GM18511 (cell line): ENCODE measurements around the gene CAMSAP2.
"Not testable (repeated sequence)": the region's sequence is repeated elsewhere in the genome, so short reads cannot be mapped to it uniquely, and the experiment has no call there.

Experiments
- ATAC-seq: cut with Tn5 transposase; IDR thresholded peaks from one replicate; pipeline ENCODE4 v1.9.1; 2021; ENCODE audit warnings: mild to moderate bottlenecking, moderate library complexity; ENCODE audit not compliant: unreplicated experiment

Gene CAMSAP2

DNA sequence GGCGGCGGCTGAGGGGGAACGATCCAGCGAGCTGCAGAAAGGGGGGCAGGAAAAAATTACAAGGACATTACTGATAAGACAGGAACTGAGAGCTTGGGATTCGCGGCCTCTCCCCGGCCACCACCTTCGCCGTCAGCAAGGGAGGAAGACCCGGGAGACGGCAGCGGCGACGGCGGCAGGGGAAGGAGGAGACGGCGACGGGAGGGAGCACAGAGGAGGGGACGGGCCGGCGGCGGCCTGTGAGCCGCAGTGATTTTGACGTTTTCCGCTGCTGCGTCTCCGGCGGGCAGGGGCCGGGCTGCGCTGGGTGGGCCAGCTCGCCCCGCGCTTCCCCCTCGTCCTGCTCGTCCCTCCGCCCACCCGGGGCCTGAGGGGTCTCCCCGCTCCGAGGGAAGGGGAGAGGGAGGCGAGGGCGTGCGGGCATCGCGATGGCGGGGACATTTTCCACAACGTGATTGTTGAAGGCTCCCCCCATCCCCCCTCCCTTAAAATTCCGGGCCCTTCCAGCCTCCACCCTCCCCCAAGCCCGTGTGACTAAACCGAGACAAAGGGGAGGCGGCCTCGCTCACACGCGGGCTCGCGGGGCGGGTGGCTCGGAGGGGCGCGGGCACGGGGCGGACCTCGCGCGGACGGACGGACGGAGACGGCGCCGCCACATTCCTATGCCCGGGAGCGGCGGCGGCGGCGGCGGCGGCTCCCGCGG lies 407 bp downstream of the CAMSAP2 start:
- peak; percentile 57 for ATAC-seq

DNA sequence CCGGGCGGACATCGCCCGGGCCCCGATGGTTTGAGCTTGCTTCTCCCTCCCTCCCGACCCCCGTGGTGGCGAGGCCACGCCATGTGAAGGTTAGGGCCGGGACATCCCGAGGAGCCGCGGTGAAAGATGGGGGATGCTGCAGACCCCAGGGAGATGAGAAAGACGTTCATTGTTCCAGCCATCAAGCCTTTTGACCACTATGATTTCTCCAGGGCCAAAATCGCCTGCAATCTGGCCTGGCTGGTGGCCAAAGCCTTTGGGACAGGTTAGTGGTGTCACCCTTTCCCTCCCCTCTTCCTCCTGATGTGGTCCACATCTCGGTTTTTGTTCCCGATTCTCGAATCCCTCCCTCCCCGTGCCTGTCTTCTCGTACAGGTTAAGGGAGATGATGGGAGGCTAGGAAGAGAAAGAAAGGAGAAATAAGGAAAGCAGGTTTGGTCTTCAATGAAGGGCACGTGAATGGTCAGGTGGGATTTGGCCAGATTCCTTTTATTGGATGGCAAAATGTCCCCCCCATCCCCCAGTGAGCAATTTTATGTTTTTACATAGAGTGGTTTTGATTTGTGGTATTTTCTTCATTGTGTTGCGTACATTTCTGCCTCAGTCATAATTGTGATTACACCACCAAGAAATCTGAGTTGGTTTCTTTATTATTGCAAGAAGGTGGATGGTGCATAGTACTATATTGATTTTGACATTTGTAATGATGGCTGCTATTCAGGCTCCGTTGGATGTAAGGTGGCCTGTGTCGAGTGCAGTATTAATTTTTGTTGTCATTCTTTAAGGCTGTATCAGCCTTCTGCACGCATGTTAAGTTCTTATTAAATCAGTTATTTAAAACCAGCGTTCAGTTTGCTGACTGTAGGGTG lies 1.2 kb downstream of the CAMSAP2 start:
- no peak for ATAC-seq

DNA sequence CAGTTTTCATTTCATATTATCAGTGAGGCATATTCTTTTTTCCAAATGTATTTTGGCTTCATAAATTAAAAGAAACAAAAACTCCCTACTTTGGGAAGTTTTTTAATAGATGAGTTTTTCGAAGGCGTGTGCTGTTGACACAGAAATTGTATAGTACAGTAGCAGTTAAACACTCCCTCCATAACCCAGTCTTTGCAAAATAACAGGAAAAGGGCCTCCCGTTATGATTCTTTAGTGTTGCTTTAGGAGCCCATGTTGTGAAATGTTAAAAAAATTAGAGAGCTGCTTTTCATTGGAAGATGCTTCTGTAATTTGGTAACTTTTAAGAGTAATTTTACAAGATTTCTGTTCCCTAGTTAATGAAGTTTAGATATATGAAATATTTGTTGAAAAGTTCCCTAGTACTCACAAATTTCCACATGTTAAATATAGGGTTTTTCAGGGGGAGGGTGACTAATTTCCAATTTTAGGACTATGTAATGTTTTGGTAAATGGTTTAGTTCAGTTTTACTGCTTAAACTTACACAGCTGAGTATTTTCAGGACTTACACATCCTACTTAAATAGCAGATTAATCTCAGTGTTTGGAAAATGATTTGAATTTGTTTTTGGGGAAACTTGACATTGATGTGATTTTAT lies 2.0 kb downstream of the CAMSAP2 start:
- no peak for ATAC-seq

DNA sequence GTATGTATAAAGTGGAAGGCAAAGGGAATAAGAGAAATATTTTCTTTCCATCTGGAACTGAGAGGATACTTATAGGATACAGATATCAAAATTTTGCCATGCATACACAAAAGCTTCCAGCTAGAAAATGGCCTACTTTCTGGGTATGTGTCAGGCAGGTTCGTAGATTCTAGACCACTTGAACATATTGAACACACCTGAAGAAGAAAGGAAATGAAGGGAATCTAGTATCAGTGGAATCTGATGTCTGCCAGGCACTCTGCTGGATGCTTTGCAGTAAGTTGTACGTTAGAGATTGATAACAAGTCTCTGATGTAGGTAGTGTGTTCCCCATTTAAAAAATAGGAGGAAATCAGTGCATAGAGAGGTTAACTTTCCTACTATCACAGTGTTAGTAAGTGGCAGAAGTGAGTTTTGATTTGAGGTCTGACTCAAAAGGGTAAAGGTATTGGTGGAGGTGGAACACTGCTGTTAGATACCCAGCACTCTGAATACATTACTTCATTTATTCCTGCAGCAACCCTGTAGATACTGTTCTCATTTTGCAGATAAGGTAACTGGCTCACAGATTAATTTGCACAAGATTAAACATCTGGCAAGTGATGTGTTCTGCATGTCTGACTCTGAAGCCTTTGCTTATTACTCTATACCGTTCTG lies 3.0 kb downstream of the CAMSAP2 start:
- ATAC-seq, result no peak

DNA sequence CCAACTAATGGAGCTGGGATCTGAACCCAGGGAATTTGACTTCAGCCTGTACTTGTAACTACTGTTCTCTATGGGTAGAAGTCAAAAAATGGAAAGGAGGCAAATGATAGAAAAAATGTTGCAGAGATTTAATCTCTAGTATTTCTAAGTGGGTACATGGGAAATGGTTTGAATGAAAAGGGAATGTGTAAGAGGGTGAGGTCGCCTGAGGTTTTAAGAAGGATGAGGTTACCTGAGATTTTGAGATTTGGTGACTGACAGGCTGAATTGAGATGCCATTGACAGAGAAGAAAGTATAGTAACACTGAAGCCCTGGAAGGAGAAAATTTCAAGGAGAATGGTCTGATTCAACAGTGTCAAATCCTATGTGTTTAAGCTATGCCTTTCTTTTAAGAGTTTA lies 5.5 kb downstream of the CAMSAP2 start:
- no peak for ATAC-seq

DNA sequence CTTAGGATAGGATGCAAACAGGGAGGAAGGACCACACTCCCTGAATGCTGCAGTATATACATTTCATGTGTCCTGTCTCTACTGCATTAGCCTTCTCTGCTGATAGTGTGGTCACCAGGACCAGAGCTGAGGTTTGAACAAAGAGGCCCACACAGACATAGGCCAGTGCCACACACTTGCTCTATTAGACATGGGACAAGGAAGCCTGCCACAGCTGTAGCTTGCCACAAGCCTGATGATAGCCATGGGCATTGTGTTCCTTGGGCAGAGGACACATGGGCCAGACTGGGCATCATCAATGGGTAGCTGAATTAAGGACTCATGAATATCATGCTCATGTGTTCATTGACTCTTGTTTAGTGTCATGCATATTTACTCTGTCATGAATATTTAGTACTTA lies 10.4 kb downstream of the CAMSAP2 start:
- ATAC-seq, result no peak

DNA sequence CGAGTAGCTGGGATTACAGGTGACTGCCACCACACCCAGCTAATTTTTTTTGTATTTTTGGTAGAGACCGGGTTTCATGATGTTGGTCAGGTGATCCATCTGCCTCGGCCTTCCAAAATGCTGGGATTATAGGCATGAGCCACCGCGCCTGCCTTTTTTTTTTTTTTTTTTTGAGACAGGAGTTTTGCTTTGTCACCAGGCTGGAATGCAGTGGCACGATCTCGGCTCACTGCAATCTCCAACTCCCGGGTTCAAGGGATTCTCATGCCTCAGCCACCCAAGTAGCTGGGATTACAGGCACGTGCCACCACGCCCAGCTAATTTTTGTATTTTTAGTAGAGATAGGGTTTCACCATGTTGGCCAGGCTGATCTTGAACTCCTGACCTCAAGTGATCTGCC lies 12.1 kb downstream of the CAMSAP2 start:
- ATAC-seq, result not testable (repeated sequence)

DNA sequence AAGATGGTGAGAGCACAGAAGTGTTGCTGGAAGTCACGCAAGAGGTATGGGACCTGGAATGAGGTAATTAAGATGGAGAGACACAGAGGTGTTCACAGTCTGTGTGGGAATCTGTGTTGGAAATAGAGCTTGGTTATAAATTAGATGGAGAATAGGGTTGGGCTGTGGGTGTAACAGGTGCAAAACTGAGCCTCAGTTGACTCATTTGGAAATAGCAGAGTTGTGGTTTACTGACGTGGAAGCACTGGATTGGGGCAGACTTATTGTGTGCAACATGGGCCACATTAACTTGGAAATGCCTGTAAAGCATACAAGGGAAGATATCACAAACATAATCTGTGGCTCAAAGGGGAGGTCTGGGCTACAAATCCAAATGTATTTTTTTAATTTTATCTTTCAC lies 13.0 kb downstream of the CAMSAP2 start:
- peak; percentile 79 for ATAC-seq

DNA sequence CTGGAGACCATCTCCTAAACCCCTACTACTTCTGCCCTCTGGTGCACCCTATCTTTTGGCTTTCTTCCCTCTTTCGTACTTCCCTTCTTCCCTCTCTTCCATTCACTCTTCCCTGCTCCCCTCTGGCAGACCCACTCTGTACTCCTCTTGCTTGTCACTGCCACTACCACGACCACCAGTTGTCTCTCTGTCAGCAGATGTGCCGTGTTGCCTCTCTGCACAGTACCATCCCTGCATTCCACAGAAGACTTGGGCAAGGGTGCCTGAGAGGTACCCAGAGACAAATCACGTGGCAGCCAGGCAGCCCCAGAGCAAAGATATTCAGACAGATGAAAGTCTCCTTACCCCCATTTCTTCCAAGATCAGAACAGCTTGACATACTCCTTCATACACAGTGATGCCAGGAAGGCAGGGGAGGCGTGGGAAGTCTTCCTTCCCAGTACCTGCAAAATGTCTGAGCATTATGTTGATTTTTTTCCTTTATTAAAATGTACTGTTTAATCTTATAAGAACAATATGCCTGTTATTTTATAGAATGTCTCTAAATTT lies 15.0 kb downstream of the CAMSAP2 start:
- ATAC-seq, result no peak

DNA sequence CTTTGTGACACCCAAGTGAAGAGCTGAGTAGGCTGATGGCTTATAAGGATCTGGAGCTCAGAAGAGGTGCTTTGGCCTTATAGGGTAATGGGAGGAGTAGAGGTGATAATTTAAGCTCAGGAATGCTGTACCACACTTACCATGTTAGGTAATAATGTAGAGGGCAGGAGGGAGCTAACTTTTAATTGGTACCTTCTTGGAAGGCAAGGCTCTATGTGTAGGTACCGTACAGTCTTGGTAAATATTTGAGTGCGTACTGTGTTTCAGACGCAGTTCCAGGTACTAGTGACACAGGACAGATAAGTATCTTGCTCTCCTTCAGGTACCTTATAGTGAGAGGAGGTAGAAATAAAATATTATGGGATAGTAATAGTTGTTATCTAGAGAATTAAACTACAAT lies 16.8 kb downstream of the CAMSAP2 start:
- no peak for ATAC-seq

DNA sequence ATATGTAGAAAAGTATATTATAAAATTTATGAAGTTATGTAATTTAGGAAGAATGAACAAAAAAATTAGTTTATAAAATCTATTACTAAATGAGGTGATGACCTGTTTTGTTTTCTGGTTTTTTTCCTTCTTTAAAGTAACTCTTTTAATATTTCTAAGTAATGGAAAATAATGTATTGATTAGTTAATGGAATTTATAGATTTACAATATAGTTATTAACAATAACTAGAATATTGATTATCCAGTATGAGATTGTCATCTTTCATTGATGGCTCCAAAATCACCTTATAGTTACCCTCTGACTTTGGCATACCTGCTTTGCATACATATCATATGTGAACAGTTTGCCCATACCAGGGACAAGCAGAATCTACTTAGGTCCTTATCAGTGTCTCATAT lies 23.4 kb downstream of the CAMSAP2 start:
- ATAC-seq, result no peak

DNA sequence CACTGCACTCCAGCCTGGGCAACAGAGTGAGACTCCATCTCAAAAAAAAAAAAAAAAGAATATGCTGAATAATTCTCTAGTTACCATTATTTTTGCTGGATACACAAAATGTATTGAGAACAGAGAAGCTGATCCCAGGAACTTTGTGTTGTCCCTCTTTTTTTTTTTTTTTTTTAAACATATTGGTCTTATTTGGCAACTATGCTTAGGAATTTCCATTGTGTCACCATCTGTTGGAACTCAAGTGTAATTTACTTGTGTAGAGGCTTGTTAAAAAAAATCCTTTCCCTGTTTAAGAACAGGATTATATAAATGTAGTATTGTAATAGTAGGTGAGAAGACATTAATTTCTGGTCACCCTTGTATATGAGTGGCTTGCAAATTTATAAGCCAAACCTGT lies 28.6 kb downstream of the CAMSAP2 start:
- ATAC-seq, result no peak

DNA sequence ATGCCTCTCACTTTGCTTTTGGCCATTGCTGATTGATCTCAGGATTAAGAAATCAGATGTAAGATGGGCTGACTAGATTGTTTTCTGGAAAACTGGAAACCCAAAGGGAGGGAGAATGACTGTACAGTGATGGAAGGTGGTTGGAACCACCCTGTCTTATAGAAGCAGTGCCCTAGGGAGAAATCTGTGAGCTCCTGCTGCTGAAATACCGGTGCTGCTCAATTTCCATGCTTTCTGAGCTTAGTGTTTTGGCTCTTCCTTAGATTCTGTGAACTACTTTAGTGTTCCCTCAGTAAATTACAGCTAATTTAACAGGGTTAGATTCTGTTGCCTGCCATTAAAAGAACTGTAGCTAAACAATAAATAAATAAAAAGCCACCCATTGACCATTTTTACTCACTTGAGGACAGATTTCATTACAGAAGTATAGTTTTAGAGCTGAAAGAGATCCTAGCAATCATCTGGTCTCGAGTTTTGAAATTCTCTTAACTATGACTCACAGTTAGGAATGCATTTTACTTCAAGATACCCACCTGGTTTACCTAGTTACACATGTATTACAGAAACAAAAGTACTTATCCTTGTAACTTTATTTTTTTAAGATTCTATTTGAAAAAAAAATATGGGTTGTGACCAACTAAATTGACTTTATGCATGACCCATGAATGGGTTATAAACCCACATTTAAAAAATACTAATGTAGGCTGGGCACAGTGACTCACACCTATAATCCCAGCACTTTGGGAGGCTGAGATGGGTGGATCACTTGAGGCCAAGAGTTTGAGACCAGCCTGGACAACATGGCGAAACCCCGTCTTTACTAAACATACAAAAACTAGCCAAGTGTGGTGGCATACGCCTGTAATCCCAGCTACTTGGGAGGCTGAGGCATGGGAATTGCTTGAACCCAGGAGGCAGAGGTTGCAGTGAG lies 33.2 kb downstream of the CAMSAP2 start:
- no peak for ATAC-seq

DNA sequence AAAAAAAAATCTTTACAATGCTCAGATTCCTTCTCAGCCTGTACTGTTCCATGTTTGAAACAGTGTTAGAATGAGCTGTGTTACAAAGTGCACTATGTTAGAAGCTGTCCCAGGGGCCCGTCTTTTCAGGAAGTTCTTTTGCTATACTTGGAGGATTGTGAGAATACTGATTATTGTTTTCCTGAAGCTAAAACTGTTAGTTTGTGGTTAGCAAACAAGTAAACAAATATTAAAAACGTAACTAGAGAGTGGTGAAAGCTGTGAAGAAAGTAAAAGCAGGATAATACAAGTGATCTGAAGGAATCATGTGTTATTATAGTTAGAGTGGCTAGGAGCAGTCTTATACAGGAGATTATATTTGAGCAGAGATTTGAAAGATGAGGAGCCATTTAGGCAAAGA lies 35.6 kb downstream of the CAMSAP2 start:
- peak; percentile 54 for ATAC-seq

DNA sequence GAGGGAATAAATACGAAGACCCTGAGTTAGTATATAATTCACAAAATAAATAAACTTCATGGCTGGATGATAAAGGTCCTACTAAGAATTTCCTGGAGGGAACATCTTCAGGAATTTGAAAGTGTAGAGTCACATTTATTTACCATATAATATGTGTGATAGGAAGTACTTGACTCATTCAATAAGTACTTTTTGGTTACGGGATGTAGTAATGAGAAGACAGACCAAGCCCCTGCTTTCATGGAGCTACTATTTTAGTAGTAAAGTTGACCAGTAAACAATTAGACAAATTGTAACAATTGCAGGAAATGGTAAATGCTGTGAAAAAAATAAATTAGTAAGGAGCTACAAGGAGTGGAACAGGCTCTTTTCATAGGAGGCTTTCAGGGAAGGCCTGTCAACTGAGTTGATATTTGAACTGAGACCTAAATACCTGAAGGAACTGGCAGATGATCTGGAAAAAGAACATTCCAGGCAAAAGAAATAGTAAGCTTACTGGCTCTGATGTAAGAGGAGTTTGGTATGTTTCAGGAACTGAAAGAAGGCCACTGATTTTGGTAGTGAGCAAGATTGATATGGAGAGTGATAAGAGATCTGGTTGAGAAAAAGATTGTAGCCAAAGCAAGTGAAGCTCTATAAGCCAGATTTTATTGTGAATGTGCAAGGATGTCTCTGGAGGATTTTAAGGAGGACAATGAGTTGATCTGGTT lies 36.2 kb downstream of the CAMSAP2 start:
- ATAC-seq, result peak; percentile 52

DNA sequence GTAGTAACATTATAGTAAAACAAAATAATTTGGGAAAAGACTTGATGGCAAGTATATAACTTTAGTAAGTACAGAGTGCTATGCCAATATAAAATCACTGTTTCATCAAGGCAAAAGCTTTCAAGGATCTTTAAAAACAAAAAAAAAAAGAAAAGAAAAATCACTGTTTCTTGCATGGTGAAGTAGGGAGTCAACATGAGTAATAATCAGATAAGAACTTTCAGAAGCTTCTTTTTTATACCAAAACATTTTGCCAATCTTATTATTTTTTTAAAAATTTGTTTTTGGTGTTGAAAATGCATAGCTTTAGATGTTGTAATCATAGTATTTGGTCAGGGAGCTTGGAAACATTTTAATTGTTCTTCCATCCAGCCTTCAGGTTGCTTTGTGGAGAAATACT lies 37.2 kb downstream of the CAMSAP2 start:
- no peak for ATAC-seq

DNA sequence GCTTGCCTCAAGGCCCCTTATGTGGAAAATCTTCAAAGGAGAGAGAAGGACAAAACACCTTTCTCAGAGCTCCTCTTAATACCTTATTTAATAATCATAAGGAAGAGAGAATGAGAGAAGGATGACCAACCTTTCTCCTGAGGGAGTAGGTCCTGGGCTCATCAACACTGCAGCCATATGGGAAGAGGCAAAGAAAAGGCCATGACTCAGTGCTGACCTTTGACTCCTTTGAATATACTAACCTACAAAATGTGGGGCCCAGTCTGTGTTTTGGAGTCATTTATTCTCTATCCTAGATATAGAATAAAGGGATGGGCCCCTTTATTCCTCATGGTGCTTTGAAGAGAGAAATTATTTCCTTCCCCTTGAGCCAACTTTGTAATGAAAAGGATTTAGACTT lies 38.3 kb downstream of the CAMSAP2 start:
- no peak for ATAC-seq

DNA sequence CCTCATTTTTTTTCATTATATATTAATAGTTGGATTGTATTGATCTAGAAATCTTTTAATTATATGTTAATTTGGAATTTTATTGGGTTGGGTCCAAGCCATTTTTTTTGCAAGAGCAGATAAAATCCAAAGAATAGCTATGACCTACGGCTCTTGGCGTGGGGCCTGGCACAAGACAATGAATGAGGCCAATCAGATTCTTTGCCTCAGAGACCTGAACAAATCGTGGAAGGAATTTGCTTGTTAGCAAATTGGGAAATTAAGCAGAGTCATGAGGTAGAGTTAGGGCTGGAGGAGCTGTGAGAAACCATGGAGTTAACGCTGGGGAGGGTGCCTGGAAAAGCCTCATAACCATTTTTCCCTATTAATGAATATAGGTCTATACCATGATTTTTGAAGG lies 40.1 kb downstream of the CAMSAP2 start:
- no peak for ATAC-seq

DNA sequence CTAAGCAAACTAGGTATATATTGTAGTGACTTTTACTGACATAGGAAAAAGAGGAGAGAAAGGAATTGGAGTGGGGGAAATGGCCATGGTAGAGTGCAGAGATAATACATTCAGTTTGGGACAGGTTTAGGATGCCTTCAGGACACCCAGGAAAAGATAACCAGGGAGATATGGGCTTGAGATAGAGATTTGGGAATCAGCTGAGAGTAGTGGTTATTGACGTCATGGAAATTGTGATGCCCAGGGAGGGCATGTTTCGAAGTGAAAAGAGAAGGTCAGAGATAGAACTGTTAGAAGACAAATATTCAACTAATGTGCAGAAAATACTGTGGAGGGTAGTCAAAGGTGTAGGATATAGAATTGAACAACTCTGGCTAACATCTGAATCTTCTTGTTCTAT lies 40.6 kb downstream of the CAMSAP2 start:
- ATAC-seq, result no peak
